Measurements from ENCODE around the gene JARID2. TPM values are rescaled to one million over a fixed set of nuclear protein-coding genes. Genes with fewer than 3 reads are reported as not detected.

The JARID2 gene
- total and polyA plus RNA-seq, 10 of the 15 experiments (the other 5 are each of a cell fraction or from before 2014, with no cell fraction given), result 4.2 to 21.6 (median 11.7) TPM

GRCh38 chr6:15366003-15366535 lies 120.2 kb downstream of the JARID2 start (continued):
- no peak for TF ChIP-seq ZNF687 (IDR thresholded peaks at IDR 0.05)
- no peak for TF ChIP-seq ZBTB33 (IDR thresholded peaks at IDR 0.05)
- no peak for TF ChIP-seq FOXM1 (IDR thresholded peaks at IDR 0.05; ENCODE audit: low read depth, low read length)
- TF ChIP-seq BCLAF1 (IDR thresholded peaks at IDR 0.05), result no peak
- TF ChIP-seq DPF2 (IDR thresholded peaks at IDR 0.05), result no peak
- TF ChIP-seq ZNF24 (IDR thresholded peaks at IDR 0.05), result no peak
